Stimulated activated naive CD8-positive, alpha-beta T cell treated with anti-CD3 and anti-CD28 coated beads, Interleukin-15, Interleukin-2, amounts not matched to agents 100 ng/mL and 50 ng/mL, for 24 hours (primary cell): ENCODE data around the gene SUPT3H.

ENCODE experiments used
- H3K27ac Mint-ChIP-seq: one replicate; pipeline ENCODE4 v1.8.0; 2021; ENCODE audit warnings: mild to moderate bottlenecking, mixed read lengths
- H3K27me3 Mint-ChIP-seq: one replicate; pipeline ENCODE4 v1.8.0; 2021; ENCODE audit warnings: mixed read lengths
- H3K36me3 Mint-ChIP-seq: one replicate; pipeline ENCODE4 v1.8.0; 2021; ENCODE audit warnings: low read depth, mixed read lengths
- H3K4me1 Mint-ChIP-seq: one replicate; pipeline ENCODE4 v1.8.0; 2021; ENCODE audit warnings: low read depth, mixed read lengths
- H3K4me3 Mint-ChIP-seq: one replicate; pipeline ENCODE4 v1.8.0; 2021; ENCODE audit warnings: mild to moderate bottlenecking, mixed read lengths
- H3K9me3 Mint-ChIP-seq: one replicate; pipeline ENCODE4 v1.8.0; 2021; ENCODE audit warnings: mixed read lengths

Gene SUPT3H

GRCh38 chr6:45009576-45009975 lies 368.2 kb downstream of the SUPT3H start:
- Mint-ChIP-seq H3K4me3 (no peak overlapping the region), H3K9me3 (peaks cover 21% of the 10 kb centered on the region), H3K27me3 (no peaks in the 10 kb centered on the region), H3K36me3 (peaks cover 45% of the 10 kb centered on the region), H3K27ac (peak overlapping the region; percentile 76), H3K4me1 (peaks cover 31% of the 10 kb centered on the region)

DNA sequence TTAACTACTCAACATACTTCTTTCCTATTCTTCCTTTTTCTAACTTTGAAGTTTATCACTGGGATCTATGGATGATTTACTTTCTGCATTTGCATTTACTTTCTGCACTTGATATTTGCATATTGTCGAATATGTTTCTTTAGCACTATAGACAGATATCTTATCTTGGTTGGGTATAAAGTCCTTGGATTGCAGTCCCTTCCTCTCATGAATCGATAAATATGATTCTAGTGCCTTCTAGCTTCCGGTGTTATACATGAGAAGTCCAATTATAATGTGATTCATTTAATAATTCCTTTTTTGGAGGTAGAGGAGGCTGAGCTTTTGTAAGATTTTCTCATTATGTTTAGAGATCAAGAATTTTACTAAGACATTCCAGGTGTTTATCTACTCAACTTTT lies 370.8 kb downstream of the SUPT3H start:
- Mint-ChIP-seq H3K27me3 (no peaks in the 10 kb centered on the region), H3K36me3 (peaks cover 21% of the 10 kb centered on the region), H3K27ac (no peak overlapping the region), H3K4me1 (peaks cover 44% of the 10 kb centered on the region), H3K9me3 (peaks cover 10% of the 10 kb centered on the region), H3K4me3 (no peak overlapping the region)

DNA sequence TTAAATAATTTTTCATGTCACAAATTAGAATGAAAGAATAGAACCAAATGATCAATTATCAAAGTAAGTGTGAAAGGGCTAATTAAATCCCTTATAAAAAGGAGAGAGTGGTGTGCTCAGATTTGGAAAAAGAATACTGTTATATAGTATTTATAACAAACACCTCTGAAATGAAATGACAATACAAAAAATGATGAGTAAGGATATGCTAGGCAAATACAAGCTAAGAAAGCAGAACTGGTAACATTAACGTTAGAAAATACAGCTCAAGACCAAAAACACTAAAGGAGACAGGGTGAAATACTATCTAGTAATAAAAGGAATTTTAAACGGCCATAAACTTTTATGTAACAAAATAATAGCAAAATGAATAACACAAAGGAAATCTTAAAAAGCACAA lies 373.8 kb downstream of the SUPT3H start:
- Mint-ChIP-seq H3K4me1 (peaks cover 30% of the 10 kb centered on the region), H3K9me3 (no peaks in the 10 kb centered on the region), H3K4me3 (no peak overlapping the region), H3K27me3 (no peaks in the 10 kb centered on the region), H3K27ac (no peak overlapping the region), H3K36me3 (peaks cover 6% of the 10 kb centered on the region)

DNA sequence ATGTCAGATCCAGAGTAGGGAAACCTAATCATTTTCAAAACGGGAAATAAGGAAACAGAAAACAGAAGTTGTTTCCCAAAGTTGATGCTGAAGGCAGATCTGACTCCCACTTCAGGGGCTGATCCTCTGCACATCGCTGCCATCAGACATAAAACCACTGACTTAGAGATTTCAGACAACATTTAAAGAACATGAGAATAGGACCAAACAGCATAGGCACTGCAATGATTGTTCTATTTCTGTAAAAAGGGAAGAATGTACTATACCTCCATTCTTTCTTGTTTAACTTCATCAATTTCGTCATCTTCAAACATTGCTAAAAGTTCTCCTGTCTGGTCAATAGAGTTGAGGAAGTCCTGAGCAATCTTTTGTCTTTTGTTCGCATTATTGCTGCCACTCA lies 374.3 kb downstream of the SUPT3H start:
- H3K27ac Mint-ChIP-seq: no peak overlapping the region
- no peaks in the 10 kb centered on the region for H3K9me3 Mint-ChIP-seq
- H3K36me3 Mint-ChIP-seq: peaks cover 9% of the 10 kb centered on the region
- H3K4me1 Mint-ChIP-seq: peaks cover 28% of the 10 kb centered on the region
- H3K27me3 Mint-ChIP-seq: no peaks in the 10 kb centered on the region
- H3K4me3 Mint-ChIP-seq: no peak overlapping the region

DNA sequence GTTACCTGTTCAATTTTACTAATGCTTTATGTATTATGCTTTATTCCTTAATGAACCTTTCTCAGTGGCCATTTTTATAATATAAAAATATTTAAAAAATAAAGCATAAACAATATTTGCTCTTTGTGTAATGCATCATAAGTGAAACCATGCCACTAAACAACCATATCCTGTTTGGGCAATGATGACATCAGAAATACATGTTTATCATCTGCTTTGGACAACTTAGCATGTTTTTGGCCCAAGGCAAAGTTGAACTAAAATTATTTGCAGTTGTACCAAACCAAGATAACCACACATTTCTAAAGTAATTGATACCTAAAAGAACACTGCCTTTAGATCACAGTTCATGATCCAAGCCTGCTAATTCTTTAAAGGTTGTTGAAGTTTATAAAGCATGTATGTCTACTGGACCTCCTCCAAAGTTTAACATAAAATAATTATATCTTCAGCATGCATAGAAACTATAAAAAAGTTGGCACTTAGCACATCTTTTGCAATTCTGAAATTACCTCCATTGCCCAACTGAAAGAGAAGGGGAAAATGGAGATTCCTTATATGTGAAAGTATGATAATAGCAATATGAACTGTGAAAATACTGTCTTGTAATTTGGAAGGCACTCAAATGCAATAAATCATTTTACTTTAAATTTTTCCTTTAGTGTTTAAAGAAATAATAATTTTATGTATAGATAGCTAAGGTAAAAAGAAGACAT lies 375.2 kb downstream of the SUPT3H start:
- Mint-ChIP-seq H3K27me3 (no peaks in the 10 kb centered on the region), H3K9me3 (no peaks in the 10 kb centered on the region), H3K27ac (peak overlapping the region; percentile 74), H3K4me3 (no peak overlapping the region), H3K4me1 (peaks cover 28% of the 10 kb centered on the region), H3K36me3 (peaks cover 9% of the 10 kb centered on the region)

DNA sequence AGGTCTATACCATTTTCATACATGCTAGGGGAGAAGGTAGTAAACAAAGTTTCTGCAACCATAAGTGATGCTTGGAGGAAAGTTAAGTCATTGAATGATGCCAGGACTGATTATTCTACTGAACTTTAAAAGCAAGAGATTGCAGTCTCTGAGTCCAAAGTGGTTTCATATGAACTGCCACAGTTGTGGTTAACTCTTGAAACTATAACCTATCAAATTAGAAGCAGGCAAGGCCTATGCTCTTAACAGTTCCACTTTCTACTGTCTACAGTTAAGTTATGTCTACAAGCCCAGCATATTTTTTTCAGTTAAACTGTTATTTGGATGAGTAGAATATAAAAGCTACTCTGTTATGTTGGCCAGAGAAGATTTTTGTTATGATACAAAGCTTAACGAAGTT lies 376.1 kb downstream of the SUPT3H start:
- H3K36me3 Mint-ChIP-seq: peaks cover 9% of the 10 kb centered on the region
- H3K27me3 Mint-ChIP-seq: no peaks in the 10 kb centered on the region
- peaks cover 28% of the 10 kb centered on the region for H3K4me1 Mint-ChIP-seq
- peak overlapping the region; percentile 74 for H3K27ac Mint-ChIP-seq
- no peak overlapping the region for H3K4me3 Mint-ChIP-seq
- H3K9me3 Mint-ChIP-seq: no peaks in the 10 kb centered on the region

GRCh38 chr6:45000833-45001232 lies 376.9 kb downstream of the SUPT3H start:
- Mint-ChIP-seq H3K4me1 (peaks cover 28% of the 10 kb centered on the region), H3K27ac (peak overlapping the region; percentile 74), H3K27me3 (no peaks in the 10 kb centered on the region), H3K9me3 (no peaks in the 10 kb centered on the region), H3K4me3 (no peak overlapping the region), H3K36me3 (peaks cover 9% of the 10 kb centered on the region)

GRCh38 chr6:44999066-44999465 lies 378.7 kb downstream of the SUPT3H start:
- Mint-ChIP-seq H3K27me3 (no peaks in the 10 kb centered on the region), H3K27ac (no peak overlapping the region), H3K4me1 (peaks cover 28% of the 10 kb centered on the region), H3K36me3 (peaks cover 9% of the 10 kb centered on the region), H3K4me3 (no peak overlapping the region), H3K9me3 (no peaks in the 10 kb centered on the region)

- Mint-ChIP-seq H3K4me3 (no peak overlapping the region), H3K9me3 (no peaks in the 10 kb centered on the region), H3K27ac (no peak overlapping the region), H3K4me1 (peaks cover under 1% of the 10 kb centered on the region), H3K36me3 (peaks cover 16% of the 10 kb centered on the region), H3K27me3 (no peaks in the 10 kb centered on the region)
These were observed 382.1 kb downstream of the SUPT3H start for GRCh38 chr6:44995486-44996132.

GRCh38 chr6:44989391-44989790 lies 388.3 kb downstream of the SUPT3H start:
- H3K4me3 Mint-ChIP-seq: no peak overlapping the region
- H3K9me3 Mint-ChIP-seq: no peaks in the 10 kb centered on the region
- H3K27ac Mint-ChIP-seq: no peak overlapping the region
- peaks cover 10% of the 10 kb centered on the region for H3K4me1 Mint-ChIP-seq
- no peaks in the 10 kb centered on the region for H3K27me3 Mint-ChIP-seq
- H3K36me3 Mint-ChIP-seq: peaks cover 10% of the 10 kb centered on the region

GRCh38 chr6:44985006-44985405 lies 392.7 kb downstream of the SUPT3H start:
- H3K4me1 Mint-ChIP-seq: peaks cover 20% of the 10 kb centered on the region
- no peak overlapping the region for H3K4me3 Mint-ChIP-seq
- peaks cover 12% of the 10 kb centered on the region for H3K36me3 Mint-ChIP-seq
- H3K27me3 Mint-ChIP-seq: no peaks in the 10 kb centered on the region
- no peaks in the 10 kb centered on the region for H3K9me3 Mint-ChIP-seq
- H3K27ac Mint-ChIP-seq: no peak overlapping the region

DNA sequence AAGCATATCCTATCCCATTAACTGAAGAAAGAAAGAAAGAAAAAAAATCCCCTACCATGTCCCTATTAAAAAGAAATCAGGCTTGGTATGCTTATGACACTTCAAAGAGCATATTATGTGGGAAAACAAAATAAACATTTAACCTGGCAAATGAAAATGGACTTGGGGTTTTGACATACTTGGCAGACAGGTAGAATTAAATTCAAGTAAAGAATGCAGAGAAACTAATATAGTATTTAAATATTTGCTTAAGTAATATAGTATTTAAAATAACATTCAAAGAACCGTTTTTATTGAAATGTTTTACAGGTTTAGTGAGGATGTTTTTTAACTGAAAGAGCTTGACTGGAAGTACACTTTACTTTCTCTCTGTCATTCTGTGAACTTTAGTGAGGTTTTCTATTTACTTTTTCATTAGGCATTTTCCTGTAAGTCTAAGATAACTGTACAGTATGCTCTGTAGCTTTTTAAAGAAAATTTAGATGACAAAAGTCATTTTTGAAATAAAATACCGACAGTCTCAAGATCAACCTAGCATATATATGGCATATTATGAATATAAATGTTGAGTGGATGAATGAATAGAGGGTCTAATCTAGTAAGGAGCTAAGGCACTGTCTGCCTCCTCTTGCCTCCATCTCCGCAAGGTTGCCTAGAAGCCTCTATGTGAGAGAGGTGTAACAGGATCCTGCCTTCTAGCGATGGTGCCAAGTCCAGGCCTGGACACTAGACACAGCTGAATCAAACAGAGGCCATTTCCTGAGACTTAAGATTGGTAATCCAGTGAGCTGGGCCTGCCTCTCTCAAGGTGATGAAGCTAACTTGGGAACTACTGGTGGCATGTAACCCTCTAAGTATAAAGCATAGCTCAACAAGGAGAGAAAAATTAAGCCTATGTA lies 394.0 kb downstream of the SUPT3H start:
- Mint-ChIP-seq H3K4me1 (peaks cover 33% of the 10 kb centered on the region), H3K27ac (no peak overlapping the region), H3K27me3 (no peaks in the 10 kb centered on the region), H3K9me3 (no peaks in the 10 kb centered on the region), H3K4me3 (no peak overlapping the region), H3K36me3 (peaks cover 12% of the 10 kb centered on the region)

DNA sequence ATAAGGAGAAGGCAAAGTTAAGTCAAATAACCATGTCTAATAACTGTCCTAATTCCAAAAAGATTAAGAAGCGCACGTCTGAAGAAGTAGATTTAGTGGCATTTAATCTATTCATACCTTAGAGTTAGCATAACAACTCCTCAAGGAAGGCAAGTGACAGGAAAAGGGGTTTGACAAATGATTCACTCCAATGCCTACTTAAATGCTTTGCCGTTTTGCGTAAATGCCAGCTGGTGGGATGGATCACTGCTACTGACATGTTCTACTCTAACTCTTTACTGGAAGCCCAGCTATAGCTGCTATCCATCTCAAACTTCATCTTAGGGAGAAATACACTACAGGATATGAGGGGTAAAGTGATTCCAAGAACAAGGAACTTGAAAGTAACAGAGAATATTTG lies 396.9 kb downstream of the SUPT3H start:
- Mint-ChIP-seq H3K27me3 (no peaks in the 10 kb centered on the region), H3K9me3 (no peaks in the 10 kb centered on the region), H3K36me3 (peaks cover 12% of the 10 kb centered on the region), H3K4me3 (no peak overlapping the region), H3K27ac (no peak overlapping the region), H3K4me1 (peaks cover 49% of the 10 kb centered on the region)

GRCh38 chr6:44976677-44977641 lies 400.8 kb downstream of the SUPT3H start:
- Mint-ChIP-seq H3K27ac (peak overlapping the region; percentile 86), H3K4me3 (peak overlapping the region; percentile 5)

More at GRCh38 chr6:44976677-44977641, 400.8 kb downstream of the SUPT3H start:
- peaks cover 29% of the 10 kb centered on the region for H3K36me3 Mint-ChIP-seq
- H3K27me3 Mint-ChIP-seq: no peaks in the 10 kb centered on the region
- peaks cover 19% of the 10 kb centered on the region for H3K9me3 Mint-ChIP-seq
- H3K4me1 Mint-ChIP-seq: peaks cover 55% of the 10 kb centered on the region
